Vagina (tissue), 2 donors: ENCODE data around the gene A2M.

Experiments
- CTCF ChIP-seq, 3 experiments: fragments of 450-650 bp in 2 of 3; fragments of 200-600 bp in 1 of 3; sonication (generic) in 1 of 3; IDR thresholded peaks; one replicate each; pipeline ENCODE4 v1.5.1; 2017 to 2019; ENCODE audit warnings: antibody characterized with exemption in 3 of 3, mild to moderate bottlenecking in 2 of 3, moderate library complexity in 2 of 3
- POLR2A ChIP-seq, 2 donors: fragments of 450-650 bp; IDR thresholded peaks; one replicate each; pipeline ENCODE4 v1.6.1; 2017; ENCODE audit warnings: antibody characterized with exemption in 2 of 2, mild to moderate bottlenecking in 2 of 2, moderate library complexity in 2 of 2

DNA sequence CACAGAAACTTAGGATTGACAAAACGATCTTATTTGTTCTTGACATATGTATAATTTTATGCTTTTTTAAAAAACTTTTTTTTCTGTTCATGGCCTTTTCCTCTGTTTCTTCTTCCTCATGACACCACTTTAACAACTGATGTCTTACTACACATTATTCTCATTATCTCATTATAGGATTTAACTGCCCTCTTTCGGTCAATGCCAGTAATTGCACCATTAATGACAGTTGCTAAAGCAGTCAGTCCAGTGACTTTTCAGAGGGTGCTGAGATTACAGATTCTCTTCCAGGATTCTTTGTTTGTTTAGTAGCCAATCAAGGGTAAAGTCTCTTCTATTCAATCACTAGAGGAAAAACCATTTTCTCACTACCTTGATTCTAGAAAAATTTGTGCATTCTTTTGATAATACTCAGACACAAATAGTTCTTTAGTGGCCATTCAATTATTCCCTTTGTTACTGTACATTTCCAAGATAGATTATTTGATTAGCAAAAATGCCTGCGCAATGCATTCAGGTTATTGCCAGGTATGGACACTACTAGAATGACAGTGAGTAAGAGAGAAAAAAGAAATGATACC, 76.2 kb downstream of the A2M start:
- TF ChIP-seq CTCF (IDR thresholded peaks at IDR 0.05): peak; percentile 42 to 79 (median 61)
- TF ChIP-seq POLR2A (IDR thresholded peaks at IDR 0.05): no peak
